ENCODE measurements around the gene BCL7C.

- TF ChIP-seq CTCF (IDR thresholded peaks at IDR 0.05; ENCODE audit: low read depth, low read length, poor library complexity, severe bottlenecking), result no peak
- no peak for TF ChIP-seq EZH2phosphoT487 (IDR thresholded peaks at IDR 0.05; ENCODE audit: borderline replicate concordance, low read length)
Observed at GRCh38 chr16:30922960-30923535, 29.2 kb upstream of the BCL7C start.
